GM19238 (cell line): ENCODE measurements around the gene PHGDH.
"Not testable (repeated sequence)": the region's sequence is repeated elsewhere in the genome, so short reads cannot be mapped to it uniquely, and the experiment has no call there.

Experiments
- DNase-seq: peaks from one replicate; pipeline ENCODE4 v3.0.0; 2011; ENCODE audit warnings: low spot score; ENCODE audit not compliant: insufficient read length

PHGDH gene

GRCh38 chr1:119762953-119763352 is 51.2 kb downstream of the PHGDH start:
- no peak for DNase-seq

DNA sequence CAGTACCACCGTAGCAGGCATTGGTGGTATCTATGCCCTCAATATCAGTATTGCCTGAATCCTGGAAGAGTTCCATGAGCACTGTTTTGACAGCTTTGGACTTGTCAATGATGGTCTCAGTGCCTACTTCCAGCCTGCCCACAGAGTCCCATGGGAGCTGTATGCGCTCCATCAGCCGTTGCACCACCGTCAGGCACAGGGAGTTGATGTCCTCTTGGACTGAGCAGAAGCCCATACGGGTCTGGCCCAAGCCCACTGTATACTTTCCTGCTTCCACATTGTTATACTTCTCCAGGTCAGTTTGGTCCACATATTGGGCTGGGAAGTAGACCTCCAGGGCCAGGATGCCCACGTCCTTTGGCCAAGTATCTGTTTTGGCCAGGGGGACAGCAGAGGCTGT is 52.5 kb downstream of the PHGDH start:
- DNase-seq, result no peak

DNA sequence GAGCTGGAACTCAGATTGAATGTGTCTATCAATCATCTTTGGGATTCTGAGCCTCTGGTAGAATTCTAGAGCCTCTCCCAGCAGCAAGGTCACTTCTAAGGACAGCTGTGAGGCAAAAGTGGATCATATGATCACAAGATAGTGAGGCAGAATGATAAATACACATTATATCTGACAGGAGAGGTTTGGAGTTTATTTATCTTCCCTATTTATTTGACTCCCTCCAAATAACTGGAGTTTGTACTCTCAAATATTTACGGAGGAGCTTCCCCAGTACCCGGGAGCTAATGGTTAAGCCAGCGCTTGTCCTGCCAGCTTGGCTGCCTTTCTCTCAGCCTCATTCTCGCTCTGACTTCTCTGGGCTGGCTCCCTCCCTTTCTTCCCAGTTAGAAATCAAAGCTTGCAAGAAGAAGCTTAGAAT is 54.6 kb downstream of the PHGDH start:
- DNase-seq, result no peak

GRCh38 chr1:119767486-119767885 is 55.8 kb downstream of the PHGDH start:
- DNase-seq, result no peak

DNA sequence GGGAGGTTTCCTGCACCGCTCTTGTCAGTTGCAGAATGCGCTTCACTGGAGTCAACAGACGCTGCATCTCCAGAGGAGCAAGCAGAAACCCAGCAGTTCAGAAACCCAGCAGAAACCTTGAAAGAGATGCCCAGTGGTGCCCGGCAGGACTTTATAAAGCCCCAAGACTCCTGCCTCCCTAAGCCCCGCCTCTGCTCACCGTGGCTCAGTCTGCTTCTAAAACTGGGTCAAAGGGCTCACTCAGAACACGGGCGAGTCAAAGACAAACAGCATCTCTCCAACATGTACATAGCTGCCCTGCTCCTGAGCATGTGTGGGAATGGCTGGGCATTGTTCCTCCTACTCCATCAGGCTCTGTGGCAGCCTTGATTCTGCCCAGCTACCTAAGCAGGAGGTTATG is 57.0 kb downstream of the PHGDH start, which contains the start of gene HMGCS2:
TSS of gene HMGCS2 (minus strand) at position 128 of the 400 bp plus-strand sequence. CDS start at position 67, 61 bp downstream.
- DNase-seq, result no peak

DNA sequence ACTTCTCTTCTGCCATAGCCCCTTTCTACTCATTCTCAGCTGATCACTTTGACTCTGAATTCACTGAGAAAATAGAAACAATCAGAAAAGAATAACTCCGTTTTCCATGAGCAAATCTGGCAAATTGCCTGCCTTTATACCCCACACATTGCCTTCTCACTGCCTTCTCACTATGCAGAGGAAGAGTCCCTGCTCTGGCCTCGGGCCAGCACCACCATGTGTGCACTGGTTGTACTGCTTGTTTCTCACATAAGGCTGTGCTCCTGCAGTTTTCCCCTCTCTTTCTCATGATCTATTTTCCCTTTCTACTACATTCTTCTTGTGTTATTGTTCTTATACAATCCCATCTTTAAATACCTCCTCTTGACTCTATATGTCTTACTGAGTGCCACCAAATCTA is 59.3 kb downstream of the PHGDH start:
- DNase-seq, result no peak

DNA sequence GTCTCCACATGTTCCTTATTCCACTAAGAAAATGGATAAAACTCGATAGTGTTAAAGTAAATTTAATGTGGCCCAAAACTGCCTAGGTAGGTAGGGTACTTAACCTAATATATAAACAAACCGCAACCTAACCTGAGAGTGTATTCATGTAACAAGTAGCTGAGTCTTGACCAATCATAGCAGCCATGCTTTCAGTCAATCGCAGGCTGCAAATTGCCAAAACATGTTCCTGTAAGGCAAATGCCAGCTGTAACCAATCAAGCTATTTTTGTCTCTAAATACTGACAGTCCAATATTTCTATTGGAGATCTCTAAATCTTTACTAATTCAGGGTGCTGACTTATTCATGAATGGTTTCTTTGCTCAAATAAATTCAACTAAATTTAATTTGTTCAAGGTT is 60.0 kb downstream of the PHGDH start:
- DNase-seq, result no peak

DNA sequence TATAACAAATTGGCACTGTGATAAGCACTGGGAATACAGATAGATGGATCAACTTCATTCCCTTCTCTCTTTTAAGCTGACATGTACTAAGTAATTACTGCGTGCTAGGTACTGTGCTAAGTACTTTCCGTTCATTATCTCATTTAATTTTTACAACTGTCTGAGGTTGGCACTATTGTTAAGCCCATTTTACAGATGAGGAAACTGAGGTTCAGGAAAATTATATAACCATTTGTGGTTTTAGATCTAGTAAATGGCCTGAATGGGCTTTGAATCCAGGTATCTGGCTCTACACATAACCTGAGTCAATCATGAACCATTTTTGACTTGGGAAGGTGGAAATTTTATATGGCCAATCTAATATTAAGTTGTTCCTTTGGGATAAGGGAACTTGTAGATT is 60.6 kb downstream of the PHGDH start:
- DNase-seq, result no peak

DNA sequence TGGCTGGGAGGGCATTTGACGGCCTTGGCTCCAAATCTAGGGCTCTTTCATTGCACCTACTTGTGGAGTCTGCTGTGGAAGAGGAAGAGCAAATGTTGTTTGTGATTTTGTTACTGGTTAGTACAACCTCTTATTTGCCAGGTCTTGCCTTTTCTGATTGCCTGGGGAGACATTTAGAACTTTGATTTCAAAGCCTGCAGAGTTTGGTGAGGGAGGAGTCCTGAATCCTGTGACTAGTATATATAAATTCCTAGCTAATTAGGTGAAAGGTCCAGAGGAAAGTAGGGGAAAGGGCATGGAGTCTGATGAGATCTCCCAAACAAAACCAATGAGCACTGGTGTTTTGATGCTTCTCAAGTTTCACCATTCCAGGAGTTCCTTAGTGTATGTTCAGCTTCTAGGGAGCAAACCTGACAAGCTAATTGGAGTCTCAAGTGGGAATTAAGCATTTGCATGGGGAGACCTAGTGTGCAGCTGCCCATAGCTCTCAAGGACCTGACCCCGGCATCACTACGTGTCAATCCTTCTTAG is 62.0 kb downstream of the PHGDH start:
- DNase-seq, result no peak

DNA sequence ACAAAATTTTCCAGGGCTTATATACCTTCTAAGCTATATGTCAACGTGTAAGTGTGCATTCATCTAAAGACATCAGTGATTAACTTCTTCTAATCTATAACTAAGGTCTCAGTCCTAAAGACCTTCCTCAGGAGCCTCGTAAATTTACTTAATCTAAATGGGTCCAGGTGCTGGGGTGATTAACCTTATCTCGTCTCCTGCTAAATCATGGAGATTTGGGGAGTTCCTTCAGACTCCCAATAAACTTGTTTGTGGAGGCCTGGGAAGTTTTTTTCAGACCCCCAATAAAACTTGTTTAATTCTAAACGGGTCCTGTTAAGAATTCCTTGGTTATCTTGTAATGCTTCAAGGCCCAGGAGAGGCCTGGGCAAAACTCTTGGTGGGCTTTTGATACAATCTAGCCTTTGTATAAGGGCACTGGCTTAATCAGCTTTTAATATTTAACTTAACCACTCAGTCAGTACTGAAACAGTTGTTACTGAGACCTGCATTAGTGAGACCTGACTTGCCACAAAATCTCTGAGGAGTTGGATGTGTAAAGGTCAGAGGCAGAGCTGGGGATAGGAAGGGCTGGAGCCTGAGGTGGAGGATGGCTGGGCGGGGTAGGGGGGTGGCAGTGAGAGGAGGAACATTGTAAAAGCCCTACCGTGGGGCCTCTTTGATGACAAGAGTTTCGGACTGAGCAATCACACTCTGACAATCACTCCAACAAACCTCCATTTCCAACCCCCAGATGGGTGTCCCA is 63.2 kb downstream of the PHGDH start:
- no peak for DNase-seq

DNA sequence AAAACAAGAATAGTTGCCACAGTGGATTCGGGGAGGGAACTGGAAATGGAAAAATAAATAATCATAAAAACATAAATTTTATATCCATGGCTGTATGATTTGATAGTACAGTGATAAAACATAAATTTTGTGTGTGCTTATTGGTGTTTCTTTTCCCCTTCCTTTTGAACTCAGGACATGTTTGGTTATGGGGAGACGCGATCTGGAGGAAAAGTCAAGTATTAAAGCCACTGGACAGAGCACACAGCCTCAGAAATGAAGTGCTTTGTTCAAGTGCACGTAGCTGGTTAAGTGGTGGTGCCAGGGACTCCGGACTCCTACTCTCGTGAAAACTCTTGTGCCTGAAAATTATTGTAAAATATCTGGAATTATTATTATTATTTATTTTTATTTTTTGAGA is 66.6 kb downstream of the PHGDH start:
- DNase-seq, result no peak

- no peak for DNase-seq
Measured at GRCh38 chr1:119778886-119779560, 67.3 kb downstream of the PHGDH start.

GRCh38 chr1:119779869-119780356 is 68.2 kb downstream of the PHGDH start:
- no peak for DNase-seq

DNA sequence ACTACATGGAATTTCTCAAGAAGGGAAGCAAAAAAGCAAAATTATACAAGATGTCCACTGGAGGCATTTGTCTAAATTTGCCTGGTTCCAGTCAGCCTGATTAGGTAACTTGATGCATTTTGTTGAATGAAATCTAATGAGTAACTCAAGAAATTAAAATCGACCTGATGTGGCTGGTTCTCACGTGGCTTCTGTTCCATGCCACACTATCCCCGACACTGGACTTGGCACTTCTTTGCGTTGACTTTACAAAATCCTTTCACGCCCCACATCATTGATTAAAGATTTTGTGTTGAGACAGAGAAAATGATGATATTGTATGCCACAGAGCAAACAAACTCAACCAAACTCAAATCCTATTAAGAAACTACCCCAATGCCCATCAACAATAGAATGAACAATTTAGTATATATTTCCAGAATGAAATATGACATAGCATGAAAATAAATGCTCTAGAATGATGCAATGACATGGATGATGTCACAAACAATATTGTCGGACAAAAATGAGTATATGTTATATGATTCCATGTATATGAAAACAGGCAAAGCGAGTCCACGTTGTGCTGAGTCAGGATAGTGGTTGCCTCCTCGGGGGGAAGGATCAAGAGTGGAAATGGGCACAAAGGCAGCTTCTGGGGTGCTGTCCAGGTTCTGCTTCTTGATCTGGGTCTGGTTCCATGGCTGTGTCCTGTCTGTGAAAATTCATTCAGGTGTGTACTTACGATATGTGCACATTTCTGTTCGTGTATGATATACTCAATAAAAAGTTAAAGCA is 69.9 kb downstream of the PHGDH start:
- DNase-seq, result no peak

- DNase-seq, result no peak
Measured at GRCh38 chr1:119782631-119783325, 71.0 kb downstream of the PHGDH start.

DNA sequence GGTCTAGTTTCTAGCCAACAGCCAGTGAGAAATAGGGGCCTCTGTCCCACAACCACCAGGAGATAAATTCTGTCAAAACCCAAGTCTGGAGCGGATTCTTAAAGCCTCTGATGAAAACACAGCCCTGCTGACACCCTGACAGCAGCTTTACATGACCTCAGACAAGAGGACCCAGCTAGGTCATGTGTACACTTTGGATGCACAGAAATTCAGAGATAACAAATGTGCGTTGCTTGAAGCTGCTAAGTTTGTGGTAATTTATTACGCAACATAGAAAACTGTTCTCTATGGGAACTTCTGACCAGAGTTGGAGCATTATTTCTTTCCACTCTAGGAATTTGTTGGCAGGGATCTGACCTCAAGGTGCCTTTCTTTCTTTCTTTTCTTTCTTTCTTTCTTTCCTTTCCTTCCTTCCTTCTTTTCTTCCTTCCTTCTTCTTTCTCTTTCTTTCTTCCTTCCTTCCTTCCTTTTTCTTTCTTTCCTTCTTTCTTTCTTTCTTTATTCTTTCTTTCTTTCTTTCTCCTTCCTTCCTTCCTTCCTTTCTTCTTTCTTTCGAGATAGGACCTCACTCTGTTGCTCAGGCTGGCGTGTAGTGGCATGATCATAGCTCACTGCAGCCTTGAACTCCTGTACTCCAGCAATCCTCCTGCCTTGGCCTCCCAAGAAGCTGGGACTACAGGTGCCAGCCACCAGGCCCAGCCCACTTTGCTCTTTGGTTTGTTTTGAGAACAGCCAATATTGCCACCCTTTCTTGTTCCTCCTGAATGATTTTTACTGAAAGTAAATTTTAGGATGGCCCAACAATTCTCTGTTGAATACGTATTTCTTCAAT is 71.8 kb downstream of the PHGDH start:
- no peak for DNase-seq

DNA sequence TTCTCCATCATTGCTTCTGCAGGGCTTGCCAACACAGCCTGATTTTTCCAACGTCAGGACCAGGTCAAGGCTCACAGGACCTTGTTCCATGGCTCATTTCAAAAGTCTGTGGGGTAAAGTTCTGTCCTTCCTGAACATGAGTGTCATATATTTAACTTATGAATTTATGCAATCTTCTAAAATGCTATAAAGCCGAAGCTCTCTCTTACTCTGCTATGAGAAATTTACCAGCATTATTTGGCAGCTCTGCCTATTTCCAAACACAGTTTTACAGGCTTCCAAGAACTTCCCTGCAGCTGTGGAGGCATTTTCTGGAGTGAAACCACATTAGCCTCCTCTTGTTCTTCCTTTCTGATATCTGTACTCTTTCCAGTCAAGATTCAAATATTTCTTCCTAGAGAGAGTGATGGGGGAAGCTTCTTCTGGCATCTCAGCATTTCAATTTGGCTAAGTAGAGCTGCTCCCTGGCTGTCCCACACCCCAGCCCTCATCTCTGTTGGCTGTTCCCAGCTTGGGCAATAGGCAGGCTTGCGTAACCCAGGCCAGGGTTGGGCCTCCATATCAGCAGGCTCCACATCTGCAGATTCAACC is 72.6 kb downstream of the PHGDH start:
- no peak for DNase-seq

GRCh38 chr1:119786046-119786445 is 74.3 kb downstream of the PHGDH start:
- not testable (repeated sequence) for DNase-seq

DNA sequence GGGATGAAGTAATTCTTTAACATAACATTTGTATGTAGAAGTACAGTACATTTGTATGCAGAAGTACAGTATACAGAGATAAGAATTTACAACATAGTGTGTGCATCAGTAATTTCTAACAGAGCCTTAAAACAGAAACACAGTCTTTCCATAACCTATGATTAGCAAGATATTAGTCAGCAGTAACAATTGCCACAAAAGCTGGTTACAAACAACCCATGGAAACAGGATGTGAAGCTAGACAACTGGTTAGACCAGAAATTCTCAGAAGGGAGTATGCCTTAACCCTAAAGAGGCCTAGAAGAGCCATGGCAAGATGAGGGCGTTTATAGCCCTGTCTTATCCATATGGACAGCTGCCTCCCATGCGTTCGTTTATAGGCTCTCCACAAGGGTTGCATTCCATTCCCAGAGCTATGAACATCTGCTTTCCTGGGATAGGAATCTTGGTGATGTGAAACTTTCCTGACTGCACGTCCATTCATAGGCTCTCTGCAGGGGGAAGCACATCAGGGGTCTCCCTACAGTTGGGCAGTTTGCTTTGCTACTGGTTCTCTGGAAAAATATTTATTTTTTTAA is 74.8 kb downstream of the PHGDH start:
- DNase-seq, result not testable (repeated sequence)
